Neural cell (in vitro differentiated cells): Measurements from ENCODE around the gene MYRF. TPM values are rescaled to one million over a fixed set of nuclear protein-coding genes. Genes with fewer than 3 reads are reported as not detected.

ENCODE experiments used
- H2AFZ ChIP-seq: fragments of 200-600, 300-800 bp; sonication (generic), shearing (Covaris generic); 2 replicates; pipeline ENCODE4 v1.6.0; 2014; ENCODE audit warnings: low read depth, mild to moderate bottlenecking, antibody characterized with exemption, low read length, moderate library complexity
- H3F3A ChIP-seq: fragments of 200-600 bp; shearing (Covaris generic); 2 replicates; pipeline ENCODE4 v1.6.1; 2016; ENCODE audit warnings: mild to moderate bottlenecking, moderate library complexity, mixed read lengths, antibody characterized with exemption, low read length; ENCODE audit not compliant: insufficient read depth, poor library complexity, severe bottlenecking
- H3K27ac ChIP-seq: fragments of 200-600, 300-800 bp; sonication (generic), shearing (Covaris generic); 2 replicates; pipeline ENCODE4 v1.5.1; 2014; ENCODE audit warnings: mild to moderate bottlenecking, low read length, moderate library complexity
- H3K27me3 ChIP-seq: fragments of 300-800, 200-600 bp; sonication (generic), shearing (Covaris generic); 2 replicates; pipeline ENCODE4 v1.6.0; 2014; ENCODE audit warnings: mild to moderate bottlenecking, low read depth, low read length, moderate library complexity; ENCODE audit not compliant: insufficient read depth
- H3K36me3 ChIP-seq: fragments of 300-800, 200-600 bp; sonication (generic), shearing (Covaris generic); 2 replicates; pipeline ENCODE4 v1.5.1; 2014; ENCODE audit warnings: mild to moderate bottlenecking, antibody characterized with exemption, low read length, moderate library complexity; ENCODE audit not compliant: insufficient read depth
- H3K4me2 ChIP-seq: fragments of 300-800, 200-600 bp; sonication (generic), shearing (Covaris generic); 2 replicates; pipeline ENCODE4 v1.6.0; 2014; ENCODE audit warnings: mild to moderate bottlenecking, low read length
- H3K4me3 ChIP-seq: fragments of 300-800, 200-600 bp; sonication (generic), shearing (Covaris generic); 2 replicates; pipeline ENCODE4 v1.5.1; 2014; ENCODE audit warnings: mild to moderate bottlenecking, low read length, moderate library complexity
- H3K79me2 ChIP-seq: fragments of 200-600 bp; shearing (Covaris generic); replicated peaks from 2 replicates; pipeline ENCODE4 v1.6.0; 2014; ENCODE audit warnings: mild to moderate bottlenecking, low read length, moderate library complexity; ENCODE audit not compliant: insufficient read depth
- H3K9ac ChIP-seq: fragments of 300-800, 200-600 bp; sonication (generic), shearing (Covaris generic); 2 replicates; pipeline ENCODE4 v1.6.1; 2016; ENCODE audit warnings: mild to moderate bottlenecking, low read length, mixed read lengths
- H3K9me2 ChIP-seq: fragments of 200-600 bp; shearing (Covaris generic); 2 replicates; pipeline ENCODE4 v1.6.1; 2016; ENCODE audit warnings: mild to moderate bottlenecking, low read length, mixed read lengths; ENCODE audit not compliant: insufficient read depth
- H3K9me3 ChIP-seq: fragments of 200-600, 300-800 bp; sonication (generic), shearing (Covaris generic); 2 replicates; pipeline ENCODE4 v1.6.1; 2016; ENCODE audit warnings: mild to moderate bottlenecking, mixed run types, low read length, moderate library complexity, mixed read lengths
- H4K20me1 ChIP-seq: fragments of 200-600 bp; shearing (Covaris generic); 2 replicates; pipeline ENCODE4 v1.6.1; 2016; ENCODE audit warnings: mild to moderate bottlenecking, mixed run types; ENCODE audit not compliant: insufficient read depth
- CTCF ChIP-seq: fragments of 450-650 bp; IDR thresholded peaks from 2 replicates; pipeline ENCODE4 v1.5.1; 2014; ENCODE audit warnings: antibody characterized with exemption, mild to moderate bottlenecking, moderate library complexity; ENCODE audit not compliant: poor library complexity, severe bottlenecking
- EP300 ChIP-seq: fragments of 450-650 bp; conservative IDR thresholded peaks from 2 replicates; pipeline ENCODE4 v1.6.1; 2014; ENCODE audit warnings: antibody characterized with exemption, mild to moderate bottlenecking, moderate library complexity; ENCODE audit not compliant: poor library complexity, severe bottlenecking
- EZH2 ChIP-seq: fragments of 200-600, 300-800 bp; shearing (Covaris generic), sonication (generic); IDR thresholded peaks from 2 replicates; pipeline ENCODE4 v1.6.1; 2014; ENCODE audit warnings: antibody characterized with exemption, low read length, borderline replicate concordance, mild to moderate bottlenecking; ENCODE audit not compliant: insufficient read depth, poor library complexity, severe bottlenecking
- MXI1 ChIP-seq: fragments of 450-650 bp; conservative IDR thresholded peaks from 2 replicates; pipeline ENCODE4 v1.6.1; 2014; ENCODE audit warnings: antibody characterized with exemption, mild to moderate bottlenecking; ENCODE audit not compliant: poor library complexity, severe bottlenecking
- POLR2AphosphoS5 ChIP-seq: IDR thresholded peaks from 2 replicates; pipeline ENCODE4 v1.6.1; 2012
- RAD21 ChIP-seq: fragments of 450-650 bp; conservative IDR thresholded peaks from 2 replicates; pipeline ENCODE4 v1.6.1; 2014; ENCODE audit warnings: antibody characterized with exemption, mild to moderate bottlenecking, moderate library complexity
- REST ChIP-seq: IDR thresholded peaks from 2 replicates; pipeline ENCODE4 v1.6.1; 2012; ENCODE audit warnings: borderline replicate concordance
- SMC3 ChIP-seq: fragments of 450-650 bp; conservative IDR thresholded peaks from 2 replicates; pipeline ENCODE4 v1.6.1; 2014; ENCODE audit warnings: antibody characterized with exemption, mild to moderate bottlenecking, moderate library complexity; ENCODE audit not compliant: poor library complexity
- TAF1 ChIP-seq: IDR thresholded peaks from 2 replicates; pipeline ENCODE4 v1.6.1; 2012; ENCODE audit warnings: low read depth
- polyA plus RNA-seq: library from polyadenylated mRNA; depleted of rRNA; stranded (reverse); fragments of >200 nt; gene quantifications from 2 replicates; pipeline ENCODE4 v1.2.3, GENCODE V29; 2014

MYRF gene
- polyA plus RNA-seq, 1 donor from 2014 or later: 0.16 TPM

- TF ChIP-seq POLR2AphosphoS5 (no peak), EZH2 (no peak), TAF1 (no peak), RAD21 (no peak), REST (no peak)
- H3K9me3 ChIP-seq: no peaks in the 10 kb centered on the region
- no peaks in the 10 kb centered on the region for H3K9me2 ChIP-seq
- H3F3A ChIP-seq: no peaks in the 10 kb centered on the region
- no peak overlapping the region for H2AFZ ChIP-seq
- H3K4me3 ChIP-seq: no peak overlapping the region
- H3K79me2 ChIP-seq: peaks cover 95% of the 10 kb centered on the region
- H3K36me3 ChIP-seq: no peaks in the 10 kb centered on the region
- H3K4me2 ChIP-seq: no peak overlapping the region
- no peak overlapping the region for H3K27ac ChIP-seq
- H3K27me3 ChIP-seq: no peaks in the 10 kb centered on the region
- no peak overlapping the region for H3K9ac ChIP-seq
- peaks cover 8% of the 10 kb centered on the region for H4K20me1 ChIP-seq
Observed at GRCh38 chr11:61832754-61833153, 80.3 kb downstream of the MYRF start.

- no peaks in the 10 kb centered on the region for H3F3A ChIP-seq
- peaks cover 92% of the 10 kb centered on the region for H3K79me2 ChIP-seq
- H3K36me3 ChIP-seq: no peaks in the 10 kb centered on the region
- no peak overlapping the region for H3K27ac ChIP-seq
- no peak overlapping the region for H3K4me2 ChIP-seq
- H3K9me2 ChIP-seq: no peaks in the 10 kb centered on the region
- no peak overlapping the region for H3K9ac ChIP-seq
- no peak overlapping the region for H2AFZ ChIP-seq
- TF ChIP-seq RAD21 (no peak), EZH2 (no peak), EP300 (no peak), SMC3 (no peak), TAF1 (no peak), MXI1 (no peak), POLR2AphosphoS5 (no peak), CTCF (no peak), REST (no peak)
- peak overlapping the region; percentile 7 for H3K4me3 ChIP-seq
- no peaks in the 10 kb centered on the region for H3K27me3 ChIP-seq
- no peaks in the 10 kb centered on the region for H3K9me3 ChIP-seq
- H4K20me1 ChIP-seq: peaks cover 8% of the 10 kb centered on the region
Observed at GRCh38 chr11:61833471-61833870, 81.0 kb downstream of the MYRF start.
